ENCODE measurements around the gene PIK3CB. TPM values are rescaled to one million over a fixed set of nuclear protein-coding genes. Genes with fewer than 3 reads are reported as not detected.

Gene PIK3CB
- total RNA-seq, 2 experiments from 2014 or later = 15.5 to 16.7 TPM

DNA sequence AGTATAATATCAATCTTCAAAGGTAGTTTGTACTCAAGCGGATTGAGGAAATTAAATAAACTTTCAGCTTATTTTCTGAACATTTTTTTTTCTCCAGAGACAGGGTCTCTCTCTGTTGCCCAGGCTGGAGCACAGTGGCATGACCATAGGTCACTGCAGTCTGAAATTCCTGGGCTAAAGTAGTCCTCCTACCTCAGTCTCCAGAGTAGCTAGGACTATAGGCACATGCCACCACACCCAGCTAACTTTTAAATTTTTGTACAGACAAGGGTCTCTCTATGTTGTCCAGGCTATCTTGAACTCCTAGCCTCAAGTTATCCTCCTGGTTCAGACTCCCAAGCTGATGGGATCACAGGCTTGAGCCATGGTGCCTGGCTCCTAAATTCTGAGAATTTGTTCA lies 129.1 kb downstream of the PIK3CB start:
- H3K36me3 Mint-ChIP-seq (ENCODE audit: low read depth) = peaks cover 10% of the 10 kb centered on the region
- POLR2A ChIA-PET = interaction anchor here (0.6 kb wide), 1 partner anchor 110 kb away, joined by 4 read pairs; no protein-coding TSS in a partner anchor
- no peaks in the 10 kb centered on the region for H3K27me3 Mint-ChIP-seq
- DNase-seq = no peak
- no peak overlapping the region for H3K27ac Mint-ChIP-seq
- no peak overlapping the region for H3K4me3 Mint-ChIP-seq
- no peaks in the 10 kb centered on the region for H3K9me3 Mint-ChIP-seq
- CTCF ChIA-PET = interaction anchor here (1.0 to 1.4 kb wide), 3 partner anchors 112 to 216 kb away, joined by 3 to 5 read pairs (median 3); partner anchors contain the start of gene CEP70
- H3K4me1 Mint-ChIP-seq = no peaks in the 10 kb centered on the region

DNA sequence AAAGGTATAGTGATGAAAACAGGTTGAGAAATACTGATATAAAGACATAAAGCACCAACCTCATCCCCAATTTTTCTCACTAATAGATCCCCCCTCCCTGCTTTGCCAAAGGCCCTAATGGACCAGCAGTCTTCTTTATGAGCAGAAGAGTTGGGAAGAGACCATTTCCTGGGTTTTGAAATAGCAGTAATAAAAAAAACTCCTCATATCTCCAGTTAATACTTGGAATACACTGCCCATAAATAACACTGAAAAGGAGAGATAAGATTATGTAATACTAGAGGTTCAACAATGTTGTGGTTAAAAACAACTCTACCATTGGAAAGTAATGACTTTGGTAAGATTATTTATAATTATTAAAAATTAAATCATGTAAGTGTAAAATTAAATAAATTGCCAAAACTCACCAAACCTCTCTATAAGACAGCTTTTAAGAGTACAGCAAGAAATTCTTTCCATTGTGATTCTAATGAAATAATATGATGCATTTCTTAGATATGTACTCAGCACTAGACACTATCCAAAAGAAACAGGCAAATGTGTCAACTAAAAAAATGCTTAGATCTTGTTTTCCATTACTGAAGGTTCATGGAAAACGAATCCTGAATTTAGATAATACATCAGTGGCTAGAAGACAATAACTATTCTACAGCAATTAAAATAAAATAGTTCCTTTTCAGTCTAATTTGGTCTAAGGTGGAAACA lies 137.9 kb downstream of the PIK3CB start:
- H3K4me1 Mint-ChIP-seq = no peaks in the 10 kb centered on the region
- CTCF ChIA-PET = interaction anchor here (1.0 to 4.4 kb wide), 2 partner anchors 217 to 219 kb away, joined by 4 to 34 read pairs; no protein-coding TSS in a partner anchor
- POLR2A ChIA-PET = no interaction called here

GRCh38 chr3:138694287-138695007 lies 140.3 kb downstream of the PIK3CB start:
- Mint-ChIP-seq H3K4me1 (no peaks in the 10 kb centered on the region), H3K27me3 (no peaks in the 10 kb centered on the region), H3K4me3 (no peak overlapping the region), H3K36me3 (ENCODE audit: low read depth) (peaks cover 3% of the 10 kb centered on the region), H3K9me3 (no peaks in the 10 kb centered on the region), H3K27ac (no peak overlapping the region)
- DNase-seq = no peak
- CTCF ChIA-PET = interaction anchor here (0.6 to 4.4 kb wide), 4 partner anchors 17 to 221 kb away, joined by 3 to 34 read pairs (median 3); no protein-coding TSS in a partner anchor
- POLR2A ChIA-PET = no interaction called here

More for the DNA sequence above, 137.9 kb downstream of the PIK3CB start:
- no peak overlapping the region for H3K27ac Mint-ChIP-seq
- H3K27me3 Mint-ChIP-seq = no peaks in the 10 kb centered on the region
- no peaks in the 10 kb centered on the region for H3K9me3 Mint-ChIP-seq
- H3K4me3 Mint-ChIP-seq = no peak overlapping the region
- no peak for DNase-seq
- H3K36me3 Mint-ChIP-seq (ENCODE audit: low read depth) = peaks cover 3% of the 10 kb centered on the region

GRCh38 chr3:138692152-138692551 lies 142.6 kb downstream of the PIK3CB start:
- POLR2A ChIA-PET = no interaction called here
- Mint-ChIP-seq H3K9me3 (no peaks in the 10 kb centered on the region), H3K4me1 (peaks cover under 1% of the 10 kb centered on the region), H3K27me3 (no peaks in the 10 kb centered on the region), H3K27ac (no peak overlapping the region), H3K36me3 (ENCODE audit: low read depth) (no peaks in the 10 kb centered on the region), H3K4me3 (no peak overlapping the region)
- CTCF ChIA-PET = interaction anchor here (1.0 to 1.5 kb wide), 2 partner anchors 220 to 223 kb away, joined by 3 to 5 read pairs; no protein-coding TSS in a partner anchor
- no peak for DNase-seq

DNA sequence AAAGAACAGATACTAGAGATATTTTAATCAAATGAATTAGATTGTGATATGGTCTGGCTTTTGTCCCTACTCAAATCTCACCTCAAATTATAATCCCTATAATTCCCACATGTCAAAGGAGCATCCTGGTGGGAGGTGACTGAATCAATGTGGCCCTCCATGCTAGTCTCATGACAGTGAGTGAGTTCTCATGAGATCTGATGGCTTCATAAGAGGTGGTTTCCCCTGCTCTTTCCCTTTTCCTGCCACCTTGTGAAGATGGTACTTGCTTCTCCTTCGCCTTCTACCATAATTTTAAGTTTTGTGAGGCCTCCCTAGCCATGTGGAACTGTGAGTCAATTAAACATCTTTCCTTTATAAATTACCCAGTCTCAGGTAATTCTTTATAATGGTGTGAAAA lies 143.4 kb downstream of the PIK3CB start:
- H3K36me3 Mint-ChIP-seq (ENCODE audit: low read depth) = no peaks in the 10 kb centered on the region

GRCh38 chr3:138690036-138690435 lies 144.7 kb downstream of the PIK3CB start:
- Mint-ChIP-seq H3K27me3 (no peaks in the 10 kb centered on the region), H3K36me3 (ENCODE audit: low read depth) (no peaks in the 10 kb centered on the region), H3K4me1 (peaks cover 7% of the 10 kb centered on the region), H3K27ac (no peak overlapping the region), H3K9me3 (no peaks in the 10 kb centered on the region), H3K4me3 (no peak overlapping the region)
- POLR2A ChIA-PET = no interaction called here
- no peak for DNase-seq
- CTCF ChIA-PET = interaction anchor here (1.4 kb wide), 1 partner anchor 226 kb away, joined by 7 read pairs; no protein-coding TSS in a partner anchor

More for the DNA sequence above, 143.4 kb downstream of the PIK3CB start:
- no peak overlapping the region for H3K4me3 Mint-ChIP-seq
- DNase-seq = no peak
- H3K4me1 Mint-ChIP-seq = peaks cover 7% of the 10 kb centered on the region
- ChIA-PET CTCF (interaction anchor here (1.0 to 1.5 kb wide), 2 partner anchors 221 to 224 kb away, joined by 3 to 5 read pairs; no protein-coding TSS in a partner anchor), POLR2A (no interaction called here)
- no peak overlapping the region for H3K27ac Mint-ChIP-seq
- H3K27me3 Mint-ChIP-seq = no peaks in the 10 kb centered on the region
- H3K9me3 Mint-ChIP-seq = no peaks in the 10 kb centered on the region

GRCh38 chr3:138688871-138689299 lies 145.8 kb downstream of the PIK3CB start:
- Mint-ChIP-seq H3K27ac (no peak overlapping the region), H3K4me3 (no peak overlapping the region)

DNA sequence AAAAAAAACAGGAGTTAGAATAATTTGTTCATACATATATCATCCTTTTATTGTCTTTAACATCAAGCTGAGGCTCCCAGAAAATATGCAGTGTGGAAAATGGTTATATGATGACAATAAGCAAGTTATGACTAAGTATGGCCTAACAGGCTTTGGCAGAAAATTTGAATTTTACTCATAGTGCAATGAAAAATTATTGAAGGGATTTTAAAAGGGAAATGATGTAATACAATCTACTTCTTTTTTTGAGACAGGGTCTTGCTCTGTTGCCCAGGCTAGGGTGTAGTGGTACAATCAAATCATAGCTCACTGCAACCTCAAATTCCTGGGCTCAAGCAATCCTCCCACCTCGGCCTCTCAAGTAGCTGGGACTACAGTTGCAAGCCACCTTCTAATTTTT lies 147.5 kb downstream of the PIK3CB start:
- Mint-ChIP-seq H3K27ac (no peak overlapping the region), H3K4me3 (no peak overlapping the region), H3K4me1 (peaks cover 7% of the 10 kb centered on the region), H3K36me3 (ENCODE audit: low read depth) (no peaks in the 10 kb centered on the region), H3K9me3 (no peaks in the 10 kb centered on the region), H3K27me3 (no peaks in the 10 kb centered on the region)
- no peak for DNase-seq
- POLR2A ChIA-PET = no interaction called here
- CTCF ChIA-PET = interaction anchor here (1.8 kb wide), 2 partner anchors 228 to 236 kb away, joined by 4 to 8 read pairs; no protein-coding TSS in a partner anchor

More at GRCh38 chr3:138688871-138689299, 145.8 kb downstream of the PIK3CB start:
- ChIA-PET POLR2A (no interaction called here), CTCF (interaction anchor here (1.4 to 1.8 kb wide), 2 partner anchors 227 to 235 kb away, joined by 4 to 7 read pairs; no protein-coding TSS in a partner anchor)
- DNase-seq = no peak
- Mint-ChIP-seq H3K36me3 (ENCODE audit: low read depth) (no peaks in the 10 kb centered on the region), H3K4me1 (peaks cover 7% of the 10 kb centered on the region), H3K9me3 (no peaks in the 10 kb centered on the region), H3K27me3 (no peaks in the 10 kb centered on the region)

DNA sequence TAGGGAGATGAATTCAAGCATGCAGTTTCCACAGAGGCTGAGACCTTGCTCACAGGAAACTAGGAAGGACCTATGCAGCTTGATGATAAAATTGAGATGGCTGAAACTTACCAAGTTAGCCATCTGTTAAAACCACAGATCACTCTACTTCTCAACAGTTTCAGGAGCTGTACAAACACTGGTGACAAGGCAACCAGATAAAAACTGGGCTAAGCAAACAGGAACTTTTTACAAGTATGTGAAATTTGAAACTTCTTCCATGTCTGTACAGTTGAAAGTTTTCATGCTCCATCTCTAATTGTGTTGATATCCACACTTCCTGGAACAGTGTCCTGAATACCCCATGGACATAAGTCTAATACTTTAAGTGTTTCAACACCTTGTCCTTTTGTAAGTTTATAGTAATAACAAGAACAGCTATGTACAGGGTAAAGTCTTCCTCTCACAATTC lies 147.9 kb downstream of the PIK3CB start:
- peaks cover 7% of the 10 kb centered on the region for H3K4me1 Mint-ChIP-seq
- no peaks in the 10 kb centered on the region for H3K27me3 Mint-ChIP-seq
- no peak overlapping the region for H3K27ac Mint-ChIP-seq
- CTCF ChIA-PET = interaction anchor here (1.8 kb wide), 2 partner anchors 229 to 237 kb away, joined by 4 to 8 read pairs; no protein-coding TSS in a partner anchor
- POLR2A ChIA-PET = no interaction called here
- peaks cover under 1% of the 10 kb centered on the region for H3K36me3 Mint-ChIP-seq (ENCODE audit: low read depth)
- DNase-seq = no peak
- H3K4me3 Mint-ChIP-seq = no peak overlapping the region
- H3K9me3 Mint-ChIP-seq = no peaks in the 10 kb centered on the region

DNA sequence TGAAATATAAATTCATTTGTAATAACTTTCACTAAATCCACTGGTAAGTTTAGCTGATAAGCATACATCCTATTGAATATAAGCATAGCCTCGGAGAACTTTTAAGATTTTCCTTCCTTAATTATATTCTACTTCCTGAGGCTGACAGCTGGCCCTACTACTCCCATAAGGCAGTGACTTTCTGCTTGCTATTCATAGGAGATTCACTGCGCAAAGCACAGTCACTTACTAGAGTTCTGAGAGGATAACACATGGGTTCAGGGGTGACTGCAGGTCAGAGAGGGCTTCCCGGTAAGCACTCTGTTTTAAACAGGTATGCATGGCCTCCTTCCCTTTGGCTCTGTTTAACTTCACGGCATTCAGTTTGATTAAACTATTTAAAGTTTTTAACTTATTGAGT lies 150.3 kb downstream of the PIK3CB start:
- POLR2A ChIA-PET = no interaction called here
- Mint-ChIP-seq H3K4me3 (no peak overlapping the region), H3K9me3 (no peaks in the 10 kb centered on the region), H3K27ac (no peak overlapping the region), H3K27me3 (no peaks in the 10 kb centered on the region), H3K4me1 (peaks cover 7% of the 10 kb centered on the region), H3K36me3 (ENCODE audit: low read depth) (peaks cover 2% of the 10 kb centered on the region)
- DNase-seq = no peak
- CTCF ChIA-PET = no interaction called here

- peaks cover 7% of the 10 kb centered on the region for H3K4me1 Mint-ChIP-seq
- no peak overlapping the region for H3K27ac Mint-ChIP-seq
- ChIA-PET POLR2A (no interaction called here), CTCF (interaction anchor here (0.6 to 1.9 kb wide), 3 partner anchors 19 to 240 kb away, joined by 3 to 9 read pairs (median 3); no protein-coding TSS in a partner anchor)
- H3K27me3 Mint-ChIP-seq = no peaks in the 10 kb centered on the region
- no peak for DNase-seq
- peaks cover 5% of the 10 kb centered on the region for H3K36me3 Mint-ChIP-seq (ENCODE audit: low read depth)
- H3K9me3 Mint-ChIP-seq = no peaks in the 10 kb centered on the region
- H3K4me3 Mint-ChIP-seq = no peak overlapping the region
These were observed 152.1 kb downstream of the PIK3CB start for GRCh38 chr3:138682648-138683047.

DNA sequence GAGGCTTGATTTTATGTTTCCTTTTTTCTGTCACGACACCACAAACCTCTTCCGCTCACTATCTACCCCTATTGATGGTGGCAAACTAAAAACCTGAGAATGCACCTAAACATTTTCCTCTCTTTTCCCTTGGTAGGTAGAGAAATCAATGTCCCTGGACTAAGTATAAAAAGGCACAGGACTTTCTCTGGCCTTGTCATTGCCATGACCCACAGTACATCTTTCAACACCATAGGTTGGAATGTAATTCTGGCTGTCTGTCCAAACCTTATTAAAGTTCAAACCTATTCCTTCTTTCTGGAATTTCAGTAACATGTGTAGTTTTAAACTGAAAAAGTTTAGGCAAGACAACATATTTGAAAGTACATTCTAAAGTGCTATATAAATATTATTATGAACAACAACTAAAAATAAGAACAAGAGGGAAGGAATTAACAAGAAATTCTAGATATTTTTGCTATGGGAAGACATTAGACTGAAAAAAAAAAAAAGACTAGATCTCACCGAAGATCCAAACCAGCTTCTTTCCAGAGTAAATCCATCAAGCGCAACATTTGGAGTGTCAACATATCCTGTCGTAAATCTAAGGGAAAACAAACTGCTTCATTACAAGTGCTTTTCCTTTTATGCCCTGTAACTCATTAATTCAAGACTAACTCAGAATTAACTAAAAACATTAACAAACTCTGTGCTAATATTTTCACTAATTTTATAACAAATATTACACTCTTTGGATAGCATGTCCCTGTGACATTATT lies 153.1 kb downstream of the PIK3CB start:
- H3K4me1 Mint-ChIP-seq = peaks cover 2% of the 10 kb centered on the region
- H3K27ac Mint-ChIP-seq = no peak overlapping the region
- CTCF ChIA-PET = interaction anchor here (1.9 kb wide), 1 partner anchor 234 kb away, joined by 9 read pairs; no protein-coding TSS in a partner anchor
- no peaks in the 10 kb centered on the region for H3K27me3 Mint-ChIP-seq
- DNase-seq = no peak
- H3K9me3 Mint-ChIP-seq = peaks cover 2% of the 10 kb centered on the region
- POLR2A ChIA-PET = no interaction called here
- H3K4me3 Mint-ChIP-seq = no peak overlapping the region
- peaks cover 10% of the 10 kb centered on the region for H3K36me3 Mint-ChIP-seq (ENCODE audit: low read depth)

Measured in activated CD4-positive, alpha-beta T cell treated with anti-CD3 and anti-CD28 coated beads, Interleukin-2, amount 10 ng/mL, durations not matched to agents 7 days and 5 days (primary cell).